Esophagus muscularis mucosa (tissue), 2 donors: ENCODE results near the gene DNASE2B.
"Not testable (repeated sequence)": the region's sequence is repeated elsewhere in the genome, so short reads cannot be mapped to it uniquely, and the experiment has no call there.

ENCODE experiments used
- EP300 ChIP-seq: sonication (generic); formaldehyde crosslinking; IDR thresholded peaks from one replicate; pipeline ENCODE4 v1.6.1; 2017; ENCODE audit warnings: antibody characterized with exemption
- POLR2A ChIP-seq: fragments of 450-650 bp; IDR thresholded peaks from one replicate; pipeline ENCODE4 v1.6.1; 2017; ENCODE audit warnings: antibody characterized with exemption, moderate library complexity, mild to moderate bottlenecking, low read depth

DNA sequence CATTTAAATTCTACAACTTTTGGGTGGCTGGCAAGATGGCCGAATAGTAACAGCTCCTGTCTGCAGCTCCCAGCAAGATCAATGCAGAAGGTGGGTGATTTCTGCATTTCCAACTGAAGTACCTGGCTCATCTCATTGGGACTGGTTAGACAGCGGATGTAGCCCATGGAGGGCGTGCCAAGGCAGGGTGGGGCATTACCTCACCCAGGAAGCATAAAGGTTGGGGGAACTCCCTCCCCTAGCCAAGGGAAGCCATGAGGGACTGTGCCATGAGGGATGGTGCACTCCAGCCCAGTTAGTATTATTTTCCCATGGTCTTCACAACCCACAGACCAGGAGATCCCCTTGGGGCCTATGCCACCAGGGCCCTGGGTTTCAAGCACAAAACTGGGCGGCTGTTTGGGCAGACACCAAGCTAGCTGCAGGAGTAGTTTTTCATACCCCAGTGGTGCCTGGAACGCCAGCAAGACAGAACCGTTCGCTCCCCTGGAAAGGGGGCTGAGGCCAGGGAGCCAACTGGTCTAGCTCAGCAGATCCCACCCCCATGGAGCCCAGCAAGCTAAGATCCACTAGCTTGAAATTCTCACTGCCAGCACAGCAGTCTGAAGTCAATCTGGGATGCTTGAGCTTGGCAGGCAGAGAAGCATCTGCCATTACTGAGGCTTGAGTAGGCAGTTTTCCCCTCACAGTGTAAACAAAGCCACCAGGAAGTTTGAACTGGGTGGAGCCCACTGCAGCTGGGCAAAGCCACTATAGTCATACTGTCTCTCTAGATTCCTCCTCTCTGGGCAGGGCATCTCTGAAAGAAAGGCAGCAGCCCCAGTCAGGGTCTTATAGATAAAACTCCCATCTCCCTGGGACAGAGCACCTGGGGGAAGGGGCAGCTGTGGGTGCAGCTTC is 44.7 kb downstream of the DNASE2B start:
- not testable (repeated sequence) for TF ChIP-seq EP300, POLR2A
